Dermis microvascular lymphatic vessel endothelial cell (primary cell): Measurements from ENCODE around the gene DOK5. TPM values are rescaled to one million over a fixed set of nuclear protein-coding genes. Genes with fewer than 3 reads are reported as not detected.

Experiments
- DNase-seq, 2 donors: peaks; one replicate each; pipeline versions ENCODE4 v3.0.0 to v3.0.0-alpha.2; 2010; ENCODE audit warnings: low read depth in 2 of 2
- total RNA-seq: library from RNA; depleted of rRNA; stranded (reverse); fragments of >200 nt; gene quantifications from 2 replicates; pipeline ENCODE4 v1.2.1, GENCODE V29; 2014

DOK5 gene
- total RNA-seq, 1 donor from 2014 or later = not detected

- no peak for DNase-seq
These were observed 38.7 kb downstream of the DOK5 start for GRCh38 chr20:54514028-54514607.

DNA sequence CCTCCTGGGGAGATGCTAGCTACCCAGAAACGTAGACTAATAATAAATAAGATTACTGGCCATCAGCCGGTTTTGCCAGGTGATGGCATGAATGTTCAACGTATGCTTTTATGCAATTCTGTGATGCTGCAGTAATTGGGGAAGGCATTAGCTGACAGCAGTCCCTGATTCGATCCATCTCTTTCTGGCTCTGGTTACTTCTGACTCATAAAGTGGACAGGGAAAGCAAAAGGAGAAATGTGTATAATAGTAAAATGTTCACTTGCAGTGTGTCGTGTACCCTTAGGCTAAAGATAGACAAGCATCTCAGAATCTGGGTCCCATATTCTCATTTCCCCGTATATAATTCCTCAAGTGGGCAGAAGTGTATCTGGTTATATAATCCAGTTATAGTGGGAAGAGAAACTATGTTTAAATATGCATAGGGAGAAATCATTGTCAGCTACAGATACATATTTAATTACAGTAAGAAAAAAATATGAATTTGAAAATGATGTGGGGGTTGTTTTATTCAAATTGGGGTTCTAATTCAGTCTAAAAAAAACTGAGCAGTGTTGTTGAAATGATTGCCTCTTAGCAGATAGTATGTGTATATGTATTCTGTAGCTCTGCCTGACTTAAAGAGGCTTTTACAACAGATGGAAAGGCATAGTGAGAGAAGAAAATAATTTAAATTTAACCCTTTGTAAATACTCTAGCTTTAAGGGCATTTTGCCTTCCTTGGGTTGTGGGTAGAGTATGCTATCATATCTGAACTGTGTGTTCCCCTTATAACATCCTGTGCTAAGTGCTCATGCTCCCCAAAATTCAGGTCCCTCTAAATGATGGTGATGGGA lies 40.6 kb downstream of the DOK5 start:
- no peak for DNase-seq

- DNase-seq = no peak
These were observed 42.0 kb downstream of the DOK5 start for GRCh38 chr20:54517241-54517975.

GRCh38 chr20:54524849-54525248 lies 49.5 kb downstream of the DOK5 start:
- no peak for DNase-seq

- no peak for DNase-seq
These were observed 50.7 kb downstream of the DOK5 start for GRCh38 chr20:54525916-54526590.

- DNase-seq = no peak
These were observed 51.4 kb downstream of the DOK5 start for GRCh38 chr20:54526801-54527200.

DNA sequence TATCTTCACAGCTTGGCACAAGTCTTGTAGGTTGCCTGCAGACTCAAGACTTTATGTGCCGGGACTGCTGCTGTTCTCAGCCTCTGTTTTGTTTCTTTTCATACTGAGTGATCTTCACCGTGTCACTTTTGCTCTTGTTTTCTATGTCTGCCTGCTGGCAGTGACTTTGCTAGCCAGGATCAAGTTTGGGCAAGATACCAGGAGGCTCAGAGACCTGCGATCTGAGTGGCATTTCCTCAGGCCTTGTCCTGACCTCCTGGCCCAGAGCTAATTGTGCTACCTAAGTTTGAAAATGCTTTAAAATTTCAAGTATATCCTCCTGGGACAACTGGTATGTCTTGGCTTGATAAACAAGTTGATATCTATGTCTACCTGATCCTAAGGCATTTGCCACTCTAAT lies 57.2 kb downstream of the DOK5 start:
- no peak for DNase-seq

GRCh38 chr20:54534101-54534500 lies 58.7 kb downstream of the DOK5 start:
- no peak for DNase-seq

DNA sequence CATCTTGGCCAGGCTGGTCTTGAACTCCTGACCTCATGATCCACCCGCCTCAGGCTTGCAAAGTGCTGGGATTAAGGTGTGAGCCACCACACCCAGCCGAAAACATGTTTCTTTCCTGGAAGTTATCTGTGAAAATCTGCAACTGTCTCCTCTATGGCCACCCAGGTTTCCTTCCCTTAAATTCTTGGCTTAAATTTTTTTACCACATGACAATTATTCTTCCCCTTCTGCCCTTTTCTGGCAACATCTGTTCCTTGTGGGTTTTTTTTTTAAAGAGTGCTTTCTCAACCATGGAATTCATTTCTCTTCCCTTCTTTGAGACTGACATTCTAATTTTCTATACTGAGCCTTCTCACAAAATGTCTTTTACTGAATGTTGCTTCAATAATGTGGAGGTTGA lies 59.6 kb downstream of the DOK5 start:
- no peak for DNase-seq

GRCh38 chr20:54535746-54536145 lies 60.4 kb downstream of the DOK5 start:
- DNase-seq = no peak

DNA sequence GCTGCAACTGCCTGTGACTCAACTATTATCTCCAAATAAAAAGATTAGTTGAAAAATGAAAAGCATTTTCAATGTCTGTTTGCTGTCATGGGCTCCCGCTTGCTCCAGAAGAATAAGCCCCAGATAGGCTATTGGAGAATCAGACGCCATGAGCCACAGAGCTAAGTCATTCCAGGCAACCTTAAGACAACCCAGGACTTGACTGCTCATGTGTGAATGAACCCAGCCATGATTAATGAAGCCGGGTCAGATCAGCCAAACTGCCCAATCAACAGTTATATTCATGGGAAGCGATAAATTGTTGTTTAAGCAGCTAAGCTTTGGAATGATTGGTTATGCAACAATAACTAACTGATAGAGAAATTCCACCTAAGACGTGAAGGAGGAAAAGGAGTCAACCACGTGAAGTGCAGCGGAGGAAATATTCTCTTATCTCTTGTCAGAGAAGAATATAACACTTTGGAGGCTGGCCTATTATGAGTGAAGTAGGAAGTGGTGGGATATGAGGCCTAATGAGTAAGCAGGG lies 64.2 kb downstream of the DOK5 start:
- DNase-seq = no peak

DNA sequence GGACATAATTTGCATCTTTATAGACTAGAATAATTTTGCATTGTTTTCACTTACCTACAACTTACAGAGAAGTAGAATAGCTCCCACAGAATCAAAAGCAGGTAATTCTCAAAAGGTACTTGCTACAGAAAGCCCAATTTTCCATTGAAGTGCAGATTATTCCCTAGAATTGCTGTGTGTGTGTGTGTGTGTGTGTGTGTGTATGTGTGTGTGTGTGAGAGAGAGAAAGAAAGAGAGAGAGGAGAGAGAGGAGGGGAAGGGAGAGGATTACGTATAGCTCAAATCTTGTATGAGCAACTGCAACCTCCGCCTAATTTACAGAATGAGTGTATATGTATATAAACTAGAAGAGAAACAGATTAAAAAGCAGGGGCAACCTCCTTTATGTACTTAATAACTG lies 68.0 kb downstream of the DOK5 start:
- no peak for DNase-seq

GRCh38 chr20:54545676-54546358 lies 70.4 kb downstream of the DOK5 start:
- DNase-seq = no peak

DNA sequence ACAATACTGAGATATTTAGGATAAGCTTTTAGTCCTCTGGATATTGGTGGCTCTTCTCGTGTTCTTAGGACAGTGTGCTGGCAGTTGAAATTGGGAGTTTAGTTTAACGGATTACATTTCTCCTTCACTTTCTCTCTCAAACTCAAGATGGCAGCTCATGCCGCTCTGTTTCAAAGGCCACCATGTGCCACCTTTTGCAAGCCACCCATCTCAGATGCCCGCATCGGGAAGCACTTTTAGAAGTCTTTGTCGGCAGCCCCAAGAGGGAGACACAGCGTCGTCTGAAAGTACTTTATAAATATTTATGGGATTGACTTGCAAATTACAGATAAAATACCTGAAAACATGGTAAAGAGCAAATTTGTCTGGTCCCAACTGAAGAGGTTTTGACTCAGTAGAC lies 73.5 kb downstream of the DOK5 start:
- no peak for DNase-seq

GRCh38 chr20:54549658-54550326 lies 74.4 kb downstream of the DOK5 start:
- no peak for DNase-seq

GRCh38 chr20:54550776-54551396 lies 75.5 kb downstream of the DOK5 start:
- DNase-seq = no peak

- DNase-seq = no peak
These were observed 78.6 kb downstream of the DOK5 start for GRCh38 chr20:54554006-54554405.

GRCh38 chr20:54555150-54555549 lies 79.8 kb downstream of the DOK5 start:
- no peak for DNase-seq

DNA sequence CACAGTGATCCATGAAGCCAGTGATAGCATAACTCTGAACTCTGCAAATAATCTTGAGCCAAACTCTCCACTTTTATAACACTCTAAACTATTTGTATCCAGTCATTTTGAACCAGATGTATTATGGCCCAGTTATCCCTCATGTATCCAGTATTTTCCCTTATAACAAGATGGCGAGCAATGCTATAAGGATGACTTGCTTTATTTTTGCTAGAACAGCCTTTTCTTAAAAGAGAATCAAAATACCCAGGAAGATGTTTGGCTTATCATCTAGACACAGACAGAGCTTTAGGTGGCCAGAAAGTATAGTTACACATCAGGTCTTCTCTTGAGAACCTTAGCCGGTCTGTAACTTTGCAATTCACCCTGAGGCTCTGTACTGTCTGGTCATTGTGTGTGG lies 81.0 kb downstream of the DOK5 start:
- DNase-seq = no peak
